Thymus (tissue), 11 donors: ENCODE measurements around the gene PPP4R4. TPM values are rescaled to one million over a fixed set of nuclear protein-coding genes. Genes with fewer than 3 reads are reported as not detected.
"Not testable (repeated sequence)": the region's sequence is repeated elsewhere in the genome, so short reads cannot be mapped to it uniquely, and the experiment has no call there.

ENCODE experiments used
- DNase-seq, 9 donors: peaks; one replicate each; pipeline ENCODE4 v3.0.0-alpha.2; 2013; ENCODE audit warnings: low spot score in 9 of 9, low read depth in 6 of 9, missing footprints in 1 of 9
- H3K27ac ChIP-seq, 2 donors: one replicate each; pipeline ENCODE4 v1.5.1; 2013; ENCODE audit warnings: control low read depth in 1 of 2, low read depth in 1 of 2, low read length in 1 of 2, mild to moderate bottlenecking in 1 of 2, moderate library complexity in 1 of 2
- H3K27me3 ChIP-seq, 2 donors: one replicate each; pipeline ENCODE4 v1.5.1; 2013; ENCODE audit warnings: low read length in 1 of 2; ENCODE audit not compliant: control insufficient read depth in 2 of 2, insufficient read depth in 1 of 2
- H3K36me3 ChIP-seq, 2 donors: one replicate each; pipeline ENCODE4 v1.5.1; 2013; ENCODE audit warnings: low read length in 1 of 2, mild to moderate bottlenecking in 1 of 2, moderate library complexity in 1 of 2; ENCODE audit not compliant: control insufficient read depth in 2 of 2, insufficient read depth in 2 of 2
- H3K4me1 ChIP-seq, 2 donors: one replicate each; pipeline ENCODE4 v1.5.1; 2013; ENCODE audit warnings: low read length in 2 of 2; ENCODE audit not compliant: control insufficient read depth in 2 of 2, insufficient read depth in 2 of 2
- H3K4me3 ChIP-seq, 2 donors: one replicate each; pipeline ENCODE4 v1.5.1; 2013; ENCODE audit warnings: low read length in 2 of 2, control low read depth in 1 of 2, mild to moderate bottlenecking in 1 of 2
- H3K9me3 ChIP-seq, 2 donors: one replicate each; pipeline ENCODE4 v1.5.1; 2013; ENCODE audit warnings: low read length in 1 of 2, mild to moderate bottlenecking in 1 of 2; ENCODE audit not compliant: control insufficient read depth in 2 of 2, insufficient read depth in 1 of 2
- WGBS: extraction: QIAGEN DNeasy Blood & Tissue Kit; methylation state at CpG from one replicate; pipeline ENCODE4 v1.1.7; 2013; 5-methylcytosine and 5-hydroxymethylcytosine counted together
- polyA plus RNA-seq: library from polyadenylated mRNA; stranded (reverse); fragments of 200-250 nt; gene quantifications from one replicate; pipeline ENCODE4 v1.2.3, GENCODE V29; 2013
- total RNA-seq: library from RNA; stranded (reverse); fragments of 120-200 nt; gene quantifications from one replicate; pipeline ENCODE4 v1.2.4, GENCODE V29; 2013
- donor health status: healthy.

PPP4R4 gene
- total and polyA plus RNA-seq, 2 donors, result 0.24 to 1.3 TPM

DNA sequence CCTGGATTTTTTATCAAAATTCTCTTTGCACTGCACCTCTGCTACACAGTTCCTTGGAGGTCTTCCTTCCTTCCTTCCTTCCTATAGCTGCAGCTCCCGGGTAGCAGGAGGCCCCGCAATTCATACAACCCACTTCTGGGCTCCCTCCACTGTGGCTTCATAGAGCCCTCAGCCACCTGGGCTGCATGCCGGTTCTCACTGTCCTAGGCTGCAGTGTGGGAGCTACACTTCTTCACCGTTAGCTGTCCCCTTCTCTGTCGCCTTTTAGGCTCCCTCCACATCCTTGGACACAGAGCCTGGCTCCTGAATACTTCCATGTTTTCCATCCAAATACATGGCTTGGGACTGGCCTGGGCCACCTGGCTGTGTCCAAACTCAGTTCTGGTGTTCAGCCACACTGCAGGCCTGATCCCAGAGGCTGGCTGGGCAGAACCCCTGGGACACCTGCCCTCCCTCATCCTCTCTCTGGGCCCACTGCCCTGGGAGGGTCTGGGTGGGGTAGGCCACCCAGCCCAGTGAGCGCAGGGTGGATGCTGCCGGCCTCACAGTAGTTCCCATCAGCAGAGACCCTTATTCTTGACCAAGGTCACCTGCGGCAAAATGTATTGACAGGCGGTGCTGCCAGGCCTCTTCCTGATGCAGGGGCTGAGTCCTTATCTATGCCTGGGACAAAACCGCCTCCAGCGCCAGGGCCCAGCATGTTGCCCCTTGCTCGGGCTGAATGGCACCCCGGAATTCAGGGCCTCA, 117.2 kb downstream of the PPP4R4 start:
- 88% methylated on average over 13 of the region's 13 CpGs for WGBS
- H3K4me3 ChIP-seq, result no peak overlapping the region
- DNase-seq, result no peak
- no peaks in the 10 kb centered on the region for H3K4me1 ChIP-seq
- no peaks in the 10 kb centered on the region for H3K36me3 ChIP-seq
- no peaks in the 10 kb centered on the region for H3K9me3 ChIP-seq
- H3K27me3 ChIP-seq, result no peaks in the 10 kb centered on the region
- H3K27ac ChIP-seq, result no peak overlapping the region

DNA sequence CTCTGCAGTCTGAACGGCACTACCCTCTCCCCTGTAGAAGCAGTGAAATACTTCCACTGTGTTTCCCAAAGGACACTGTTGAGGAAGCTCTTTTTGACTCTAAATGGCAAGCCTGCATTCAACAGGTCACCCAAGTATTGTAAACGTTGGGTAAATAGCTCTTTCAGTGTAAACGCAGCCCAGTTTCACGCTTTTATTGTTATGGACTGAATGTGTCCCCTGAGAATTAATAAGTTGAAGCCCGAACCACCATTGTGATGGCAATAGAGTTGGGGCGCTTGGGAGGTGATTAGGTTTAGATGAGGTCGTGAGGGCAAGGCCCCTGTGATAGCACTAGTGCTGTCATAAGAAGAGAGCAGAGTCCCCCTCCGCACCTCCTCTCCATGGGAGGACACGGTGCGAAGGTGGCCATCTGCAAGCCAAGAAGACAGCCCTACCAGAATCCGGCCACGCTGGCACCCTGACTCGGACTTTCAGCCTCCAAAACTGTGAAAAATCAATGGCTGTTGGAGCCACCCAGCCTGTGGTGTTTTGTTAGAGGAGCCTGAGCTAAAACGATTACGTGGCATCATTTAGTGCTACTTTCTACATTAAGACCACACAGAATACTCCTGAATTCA, 117.9 kb downstream of the PPP4R4 start:
- H3K9me3 ChIP-seq, result no peaks in the 10 kb centered on the region
- no peaks in the 10 kb centered on the region for H3K4me1 ChIP-seq
- no peaks in the 10 kb centered on the region for H3K36me3 ChIP-seq
- no peak for DNase-seq
- 90% methylated on average over 15 of the region's 15 CpGs for WGBS
- H3K4me3 ChIP-seq, result no peak overlapping the region
- H3K27me3 ChIP-seq, result no peaks in the 10 kb centered on the region
- H3K27ac ChIP-seq, result no peak overlapping the region

DNA sequence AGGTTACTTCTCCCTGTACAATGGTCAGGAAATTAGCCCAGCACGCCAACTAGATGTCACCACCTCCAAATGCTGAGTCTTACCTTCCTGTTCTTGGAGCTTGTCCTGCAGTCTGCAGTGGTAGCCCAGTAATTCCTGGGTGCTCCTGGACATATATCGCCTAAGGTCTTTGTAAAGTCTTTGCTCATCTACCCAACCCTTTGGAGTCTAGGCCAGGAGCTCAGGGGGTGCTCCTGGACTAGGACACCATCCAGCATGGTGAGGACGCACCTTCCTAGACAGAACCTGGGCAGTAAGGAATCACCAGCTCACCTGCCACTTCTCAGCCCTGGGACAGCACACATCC, 118.4 kb downstream of the PPP4R4 start:
- H3K27ac ChIP-seq, result no peak overlapping the region
- no peak for DNase-seq
- no peaks in the 10 kb centered on the region for H3K36me3 ChIP-seq
- no peaks in the 10 kb centered on the region for H3K9me3 ChIP-seq
- H3K4me3 ChIP-seq, result no peak overlapping the region
- 96% methylated on average over 3 of the region's 3 CpGs for WGBS
- no peaks in the 10 kb centered on the region for H3K4me1 ChIP-seq
- H3K27me3 ChIP-seq, result no peaks in the 10 kb centered on the region

DNA sequence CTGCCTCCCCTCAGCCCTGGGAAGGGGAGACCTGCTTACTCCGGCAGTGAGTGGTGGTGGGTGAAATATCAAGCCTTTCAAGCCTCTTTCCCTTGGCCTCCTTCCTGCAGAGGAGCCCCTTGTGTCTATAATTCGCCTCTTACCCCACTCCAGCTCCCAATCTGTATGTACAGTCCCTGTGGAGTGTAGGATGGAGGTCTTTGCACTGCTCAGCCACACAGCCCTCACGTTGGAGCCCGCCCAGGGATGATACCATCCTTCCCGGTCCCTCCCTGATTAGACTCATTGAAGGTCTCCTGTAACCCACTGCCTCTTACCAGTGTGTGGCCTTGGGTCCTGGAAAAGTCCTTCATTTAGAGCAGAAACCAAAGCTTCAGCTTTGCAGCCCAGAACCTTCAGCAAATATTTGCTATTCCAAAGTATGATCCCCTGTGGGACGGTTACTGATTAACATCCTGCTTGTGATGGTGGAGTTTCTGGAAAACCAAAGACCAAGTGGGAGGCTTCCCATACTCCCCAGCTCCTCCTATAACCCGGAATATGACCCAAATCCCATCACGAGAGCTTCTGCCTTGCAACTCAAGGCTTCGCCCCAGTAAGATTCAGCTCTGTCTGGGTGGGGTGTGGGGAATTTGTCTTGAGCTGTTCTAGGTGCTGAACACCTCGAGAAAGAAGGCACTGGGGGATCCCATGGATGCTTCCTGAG, 118.9 kb downstream of the PPP4R4 start, which contains the start of gene SERPINA10:
SERPINA10 (minus strand) TSS at position 397 of the 706 bp plus-strand sequence. CDS start 2,675 bp downstream, outside the sequence.
- WGBS, result 82% methylated on average over 10 of the region's 10 CpGs
- no peaks in the 10 kb centered on the region for H3K36me3 ChIP-seq

DNA sequence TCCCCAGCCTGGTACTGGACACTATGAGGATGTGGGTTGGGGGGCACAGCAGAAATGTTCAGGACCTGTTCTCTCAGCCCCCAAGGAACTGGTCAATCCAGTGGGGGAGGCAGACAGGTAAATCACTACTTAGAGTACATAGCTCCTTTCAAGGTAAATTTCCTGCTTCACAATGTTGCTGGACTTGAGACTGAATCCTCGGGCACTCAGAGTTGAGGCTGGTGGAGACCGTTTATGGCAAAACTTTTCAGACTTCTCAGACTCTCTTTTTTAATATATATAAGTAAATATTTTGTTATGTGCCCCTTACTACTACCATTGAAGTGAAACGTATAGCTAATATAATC, 119.4 kb downstream of the PPP4R4 start:
- H3K4me3 ChIP-seq, result no peak overlapping the region
- WGBS, result 94% methylated on average over 3 of the region's 3 CpGs
- no peaks in the 10 kb centered on the region for H3K9me3 ChIP-seq
- H3K27me3 ChIP-seq, result no peaks in the 10 kb centered on the region
- no peaks in the 10 kb centered on the region for H3K4me1 ChIP-seq
- no peaks in the 10 kb centered on the region for H3K36me3 ChIP-seq
- no peak overlapping the region for H3K27ac ChIP-seq
- no peak for DNase-seq

More for the DNA sequence above, 118.9 kb downstream of the PPP4R4 start, which contains the start of gene SERPINA10:
- Histone ChIP-seq H3K9me3 (no peaks in the 10 kb centered on the region), H3K27me3 (no peaks in the 10 kb centered on the region), H3K4me1 (no peaks in the 10 kb centered on the region), H3K4me3 (no peak within 1 kb of the TSS), H3K27ac (no peak within 1 kb of the TSS)
- no peak for DNase-seq

DNA sequence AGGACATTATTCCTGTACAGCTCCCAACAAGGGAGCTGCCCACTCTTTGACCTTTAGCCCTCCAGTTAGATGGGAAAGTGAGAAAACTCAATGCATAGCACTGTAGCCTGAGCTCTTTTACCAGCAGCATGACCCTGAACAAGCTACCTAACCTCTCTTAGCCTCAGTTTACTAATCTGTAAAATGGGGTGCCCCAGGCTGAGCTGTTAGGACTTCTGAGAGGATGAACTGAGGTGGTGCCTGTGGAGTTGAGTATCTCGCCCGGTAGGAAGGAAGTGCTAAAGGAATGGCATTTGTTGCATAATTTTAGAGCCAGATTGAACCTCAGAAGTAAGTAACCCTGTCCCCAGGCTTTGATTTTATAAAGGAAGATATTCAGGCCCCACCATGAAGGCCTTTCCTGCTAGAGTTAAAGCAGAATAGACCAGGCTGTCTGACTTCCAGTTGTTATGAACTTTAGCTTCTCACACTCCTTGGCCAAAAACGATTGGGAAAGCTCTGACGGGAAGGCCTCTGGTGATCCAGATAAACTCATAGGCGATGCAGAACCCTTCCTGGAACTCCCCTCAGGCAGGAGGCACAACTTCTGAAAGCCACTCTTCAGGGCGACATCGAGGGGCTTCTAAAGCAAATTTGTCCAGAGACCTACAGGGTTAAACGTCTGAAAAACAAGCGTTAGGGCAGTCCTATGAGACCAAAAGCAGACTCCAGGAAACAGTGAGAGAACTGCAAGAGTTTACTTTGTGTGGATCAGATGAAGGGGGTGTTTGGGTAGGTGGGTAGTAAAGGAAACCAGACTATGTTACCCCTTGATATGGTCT, 121.4 kb downstream of the PPP4R4 start:
- H3K27ac ChIP-seq, result no peak overlapping the region
- no peaks in the 10 kb centered on the region for H3K36me3 ChIP-seq
- no peaks in the 10 kb centered on the region for H3K4me1 ChIP-seq
- DNase-seq, result no peak
- no peaks in the 10 kb centered on the region for H3K9me3 ChIP-seq
- H3K4me3 ChIP-seq, result no peak overlapping the region
- no peaks in the 10 kb centered on the region for H3K27me3 ChIP-seq
- 66% methylated on average over 9 of the region's 9 CpGs for WGBS

DNA sequence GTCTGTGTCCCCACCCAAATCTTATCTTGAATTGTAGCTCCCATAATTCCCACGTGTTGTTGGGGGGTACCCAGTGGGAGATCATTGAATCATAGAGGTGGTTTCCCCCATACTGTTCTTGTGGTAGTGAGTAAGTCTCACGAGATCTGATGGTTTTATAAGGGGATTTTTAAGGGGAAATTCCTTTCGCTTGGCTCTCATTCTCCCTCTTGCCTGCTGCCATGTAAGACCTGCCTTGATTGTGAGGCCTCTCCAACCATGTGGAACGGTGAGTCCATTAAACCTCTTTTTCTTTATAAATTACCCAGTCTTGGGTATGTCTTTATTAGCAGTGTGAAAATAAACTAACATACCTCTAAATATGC, 122.0 kb downstream of the PPP4R4 start:
- not testable (repeated sequence) for H3K36me3 ChIP-seq, H3K4me1 ChIP-seq, H3K9me3 ChIP-seq, H3K27ac ChIP-seq, DNase-seq, H3K27me3 ChIP-seq, H3K4me3 ChIP-seq
- 79% methylated on average over 4 of the region's 4 CpGs for WGBS

DNA sequence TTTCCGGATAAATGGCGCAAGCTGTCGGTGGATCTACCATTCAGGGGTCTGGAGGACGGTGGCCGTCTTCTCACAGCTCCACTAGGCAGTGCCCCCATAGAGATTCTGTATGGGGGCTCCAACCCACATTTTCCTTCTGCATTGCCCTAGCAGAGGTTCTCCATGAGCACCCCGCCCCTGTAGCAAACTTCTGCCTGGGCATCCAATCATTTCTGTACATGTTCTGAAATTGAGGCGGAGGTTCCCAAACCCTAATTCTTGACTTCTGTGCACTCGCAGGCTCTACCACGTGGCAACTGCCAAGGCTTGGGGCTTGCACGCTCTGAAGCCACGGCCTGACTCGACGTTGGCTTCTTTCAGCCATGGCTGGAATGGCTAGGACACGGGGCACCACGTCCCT, 124.0 kb downstream of the PPP4R4 start:
- H3K4me1 ChIP-seq, result no peaks in the 10 kb centered on the region
- H3K9me3 ChIP-seq, result no peaks in the 10 kb centered on the region
- WGBS, result 95% methylated on average over 15 of the region's 15 CpGs
- H3K27me3 ChIP-seq, result no peaks in the 10 kb centered on the region
- H3K36me3 ChIP-seq, result no peaks in the 10 kb centered on the region
- DNase-seq, result no peak
- H3K27ac ChIP-seq, result no peak overlapping the region
- no peak overlapping the region for H3K4me3 ChIP-seq

DNA sequence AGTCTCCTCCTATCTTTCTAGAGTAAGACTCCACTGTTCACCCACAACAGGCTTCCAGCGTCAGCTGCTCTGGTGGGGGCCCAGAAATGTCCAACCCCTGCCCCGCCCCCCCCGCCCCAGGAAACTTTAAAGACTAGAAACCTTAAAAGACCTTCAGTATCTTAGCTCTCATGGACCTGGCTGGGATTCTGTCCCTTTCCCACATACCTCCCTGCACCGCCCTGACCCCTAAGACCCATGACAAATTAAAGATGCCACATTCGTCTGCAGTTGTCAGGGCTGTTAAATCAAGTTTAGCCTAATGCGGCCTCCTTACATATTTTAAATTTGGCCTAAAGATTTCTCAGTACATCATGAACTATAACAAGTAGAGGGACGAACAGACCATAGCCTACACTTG, 129.0 kb downstream of the PPP4R4 start:
- H3K4me3 ChIP-seq, result no peak overlapping the region
- DNase-seq, result no peak
- no peaks in the 10 kb centered on the region for H3K36me3 ChIP-seq
- H3K9me3 ChIP-seq, result peaks cover 0 to 2% of the 10 kb centered on the region in 2 donors
- H3K27me3 ChIP-seq, result no peaks in the 10 kb centered on the region
- H3K27ac ChIP-seq, result no peak overlapping the region
- 95% methylated on average over 7 of the region's 7 CpGs for WGBS
- H3K4me1 ChIP-seq, result no peaks in the 10 kb centered on the region
